ENCODE data around the gene GRHPR. TPM values are rescaled to one million over a fixed set of nuclear protein-coding genes. Genes with fewer than 3 reads are reported as not detected.

Gene GRHPR
- total and polyA plus RNA-seq, 2 donors from 2014 or later = 101 to 257 TPM

DNA sequence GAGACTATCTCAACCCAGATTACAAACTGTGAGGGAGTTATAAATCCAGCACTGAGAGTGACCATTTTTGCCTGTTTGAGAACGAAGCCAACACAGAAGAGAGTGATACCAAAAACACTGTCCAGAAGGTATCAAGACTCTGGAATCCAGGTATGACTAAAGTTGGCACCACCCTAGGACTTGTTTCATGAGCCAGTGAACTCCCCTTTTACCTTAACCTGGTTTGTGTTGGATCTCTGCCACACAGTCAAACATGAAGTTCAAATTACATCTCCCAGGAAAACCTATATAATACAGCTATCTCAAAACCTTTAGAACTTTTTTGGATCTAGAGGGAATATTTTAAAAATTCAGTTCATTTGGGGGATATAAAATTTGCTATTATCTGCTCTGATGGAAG, 31.3 kb downstream of the GRHPR start:
- no peak for DNase-seq
- no peak for FAIRE-seq
- Histone ChIP-seq H3K4me1 (ENCODE audit: control insufficient read depth in 2 of 3, insufficient read depth in 2 of 3, low read depth in 1 of 3, low read length in 3 of 3) (peaks cover 0 to 19% (median 14%) of the 10 kb centered on the region in 3 donors), H3K27me3 (ENCODE audit: control insufficient read depth, insufficient read depth, low read length) (no peaks in the 10 kb centered on the region), H3K36me3 (ENCODE audit: control insufficient read depth in 2 of 3, insufficient read depth in 3 of 3, low read length in 3 of 3) (no peaks in the 10 kb centered on the region), H3K9ac (ENCODE audit: low read length in 3 of 3) (no peak overlapping the region), H3K4me3 (ENCODE audit: low read length in 3 of 3) (no peak overlapping the region), H3K9me3 (ENCODE audit: control insufficient read depth in 2 of 3, insufficient read depth in 1 of 3, low read length in 3 of 3) (peaks cover 0 to 5% (median 0%) of the 10 kb centered on the region in 3 donors), H3K27ac (ENCODE audit: low read depth in 2 of 2, low read length in 2 of 2) (no peak overlapping the region)
- TF ChIP-seq CTCF (IDR thresholded peaks at IDR 0.05; ENCODE audit: borderline replicate concordance, extremely low read depth, insufficient read depth) = no peak
- intact Hi-C loops (cut with DNase I) = no loop called here

GRCh38 chr9:37454238-37454637, 31.7 kb downstream of the GRHPR start:
- DNase-seq = no peak
- Histone ChIP-seq H3K9me3 (ENCODE audit: control insufficient read depth in 2 of 3, insufficient read depth in 1 of 3, low read length in 3 of 3) (peaks cover 0 to 5% (median 0%) of the 10 kb centered on the region in 3 donors), H3K9ac (ENCODE audit: low read length in 3 of 3) (no peak overlapping the region), H3K36me3 (ENCODE audit: control insufficient read depth in 2 of 3, insufficient read depth in 3 of 3, low read length in 3 of 3) (no peaks in the 10 kb centered on the region), H3K4me1 (ENCODE audit: control insufficient read depth in 2 of 3, insufficient read depth in 2 of 3, low read depth in 1 of 3, low read length in 3 of 3) (peaks cover 0 to 19% (median 14%) of the 10 kb centered on the region in 3 donors), H3K27ac (ENCODE audit: low read depth in 2 of 2, low read length in 2 of 2) (no peak overlapping the region), H3K4me3 (ENCODE audit: low read length in 3 of 3) (no peak overlapping the region), H3K27me3 (ENCODE audit: control insufficient read depth, insufficient read depth, low read length) (no peaks in the 10 kb centered on the region)
- intact Hi-C loops (cut with DNase I) = no loop called here
- FAIRE-seq = no peak
- TF ChIP-seq CTCF (IDR thresholded peaks at IDR 0.05; ENCODE audit: borderline replicate concordance, extremely low read depth, insufficient read depth) = no peak

- Histone ChIP-seq H3K27me3 (ENCODE audit: control insufficient read depth, insufficient read depth, low read length) (no peaks in the 10 kb centered on the region), H3K4me1 (ENCODE audit: control insufficient read depth in 2 of 3, insufficient read depth in 2 of 3, low read depth in 1 of 3, low read length in 3 of 3) (peaks cover 0 to 19% (median 14%) of the 10 kb centered on the region in 3 donors), H3K27ac (ENCODE audit: low read depth in 2 of 2, low read length in 2 of 2) (no peak overlapping the region), H3K9ac (ENCODE audit: low read length in 3 of 3) (no peak overlapping the region), H3K36me3 (ENCODE audit: control insufficient read depth in 2 of 3, insufficient read depth in 3 of 3, low read length in 3 of 3) (no peaks in the 10 kb centered on the region), H3K9me3 (ENCODE audit: control insufficient read depth in 2 of 3, insufficient read depth in 1 of 3, low read length in 3 of 3) (peaks cover 0 to 5% (median 0%) of the 10 kb centered on the region in 3 donors), H3K4me3 (ENCODE audit: low read length in 3 of 3) (no peak overlapping the region)
- DNase-seq (no peak), FAIRE-seq (no peak)
- no peak for TF ChIP-seq CTCF (IDR thresholded peaks at IDR 0.05; ENCODE audit: borderline replicate concordance, extremely low read depth, insufficient read depth)
- intact Hi-C loops (cut with DNase I) = no loop called here
Observed at GRCh38 chr9:37455884-37456647, 33.6 kb downstream of the GRHPR start.
